HL-60 (cell line): ENCODE results near the gene LKAAEAR1.

Source experiments
- DNase-seq, 2 experiments: peaks; one replicate each; pipeline ENCODE4 v3.0.0-alpha.2; 2010 to 2020; ENCODE audit warnings: low read depth in 1 of 2, low spot score in 1 of 2
- H3K27ac ChIP-seq: fragments of 250-450 bp; sonication (Bioruptor Pico); replicated peaks from 2 replicates; pipeline ENCODE4 v1.5.1; 2020; ENCODE audit warnings: mild to moderate bottlenecking, moderate library complexity
- H3K27me3 ChIP-seq: fragments of 250-450 bp; sonication (Bioruptor Pico); 2 replicates; pipeline ENCODE4 v1.5.1; 2021; ENCODE audit warnings: mild to moderate bottlenecking, moderate library complexity; ENCODE audit not compliant: insufficient read depth, poor library complexity, severe bottlenecking
- H3K4me3 ChIP-seq: replicated peaks from 2 replicates; pipeline ENCODE4 v1.5.1; 2011; ENCODE audit warnings: mild to moderate bottlenecking, control low read depth, low read length; ENCODE audit not compliant: insufficient read depth
- CTCF ChIP-seq: IDR thresholded peaks from one replicate; pipeline ENCODE4 v1.5.1; 2011; ENCODE audit warnings: low read length, control low read depth, inconsistent platforms; ENCODE audit not compliant: insufficient read depth
- GABPA ChIP-seq: IDR thresholded peaks from 2 replicates; pipeline ENCODE4 v1.6.1; 2012; ENCODE audit warnings: low read depth
- POLR2AphosphoS5 ChIP-seq: IDR thresholded peaks from 2 replicates; pipeline ENCODE4 v1.6.1; 2012; ENCODE audit warnings: low read depth
- REST ChIP-seq: IDR thresholded peaks from 2 replicates; pipeline ENCODE4 v1.6.1; 2012; ENCODE audit warnings: low read depth; ENCODE audit not compliant: insufficient replicate concordance
- SPI1 ChIP-seq: IDR thresholded peaks from 2 replicates; pipeline ENCODE4 v1.6.1; 2012; ENCODE audit warnings: low read depth, mild to moderate bottlenecking, borderline replicate concordance

Gene LKAAEAR1

GRCh38 chr20:64052987-64053840 is 31.0 kb downstream of the LKAAEAR1 start:
- Histone ChIP-seq H3K27ac (no peak overlapping the region), H3K27me3 (peaks cover 10% of the 10 kb centered on the region), H3K4me3 (no peak overlapping the region)
- TF ChIP-seq POLR2AphosphoS5 (no peak), REST (no peak), GABPA (no peak), CTCF (no peak), SPI1 (no peak)
- DNase-seq = no peak

- no peak for DNase-seq
- H3K27me3 ChIP-seq = peaks cover 18% of the 10 kb centered on the region
- H3K27ac ChIP-seq = no peak overlapping the region
- TF ChIP-seq CTCF = no peak
- TF ChIP-seq POLR2AphosphoS5 = no peak
- TF ChIP-seq REST = no peak
- H3K4me3 ChIP-seq = no peak overlapping the region
Measured at GRCh38 chr20:64052326-64052722, 31.9 kb downstream of the LKAAEAR1 start.

- no peak for TF ChIP-seq POLR2AphosphoS5
- no peak for TF ChIP-seq REST
- TF ChIP-seq GABPA = no peak
- no peak for TF ChIP-seq SPI1
- TF ChIP-seq CTCF = no peak
- peaks cover 23% of the 10 kb centered on the region for H3K27me3 ChIP-seq
- no peak for DNase-seq
- no peak overlapping the region for H3K4me3 ChIP-seq
- H3K27ac ChIP-seq = no peak overlapping the region
Measured at GRCh38 chr20:64051561-64052325, 32.5 kb downstream of the LKAAEAR1 start.
